Endothelial cell of umbilical vein (primary cell): ENCODE measurements around the gene EMP3. TPM values are rescaled to one million over a fixed set of nuclear protein-coding genes. Genes with fewer than 3 reads are reported as not detected.

Experiments
- BruUV-seq: library from RNA; stranded (reverse); fragments of 400-500 nt; replicated peaks from 2 replicates; lab custom pipeline; 2021; lab: Mats Ljungman, UMichigan
- CTCF ChIA-PET: fragments of 300-600, 350-600 bp; sonication (Branson Sonifier 250); formaldehyde crosslinking; loops from one replicate; lab custom pipeline; 2021; ENCODE audit warnings: antibody characterized with exemption, inconsistent platforms; lab: Charles Lee
- POLR2A ChIA-PET: fragments of 300-600, 350-600 bp; sonication (Branson Sonifier 250); formaldehyde crosslinking; loops from one replicate; lab custom pipeline; 2021; ENCODE audit warnings: antibody characterized with exemption, inconsistent platforms; lab: Charles Lee
- DNase-seq: peaks from one replicate; pipeline ENCODE4 v3.0.0-alpha.2; 2011; ENCODE audit warnings: low read depth, low spot score
- FAIRE-seq: peaks from 2 replicates; lab custom pipeline; 2011; peaks lifted over from hg19 to GRCh38; lab: Jason Lieb, UNC
- H2AFZ ChIP-seq: 2 replicates; pipeline ENCODE4 v1.6.0; 2012; ENCODE audit warnings: low read depth, low read length, control low read depth, inconsistent platforms
- H3K27ac ChIP-seq: 2 replicates; pipeline ENCODE4 v1.5.1; 2011; ENCODE audit warnings: low read depth, mild to moderate bottlenecking, control low read depth, low read length, moderate library complexity; ENCODE audit not compliant: insufficient read depth
- H3K27me3 ChIP-seq, 2 experiments: 2 replicates each; pipeline versions ENCODE4 v1.6.0 to v1.6.1; 2011; ENCODE audit warnings: low read length in 2 of 2, mixed read lengths in 1 of 2; ENCODE audit not compliant: control insufficient read depth in 2 of 2, insufficient read depth in 2 of 2
- H3K36me3 ChIP-seq, 2 experiments: 2 replicates in 1 of 2; 3 replicates in 1 of 2; pipeline ENCODE4 v1.5.1; 2011; ENCODE audit warnings: low read length in 2 of 2, mild to moderate bottlenecking in 1 of 2, moderate library complexity in 1 of 2; ENCODE audit not compliant: control insufficient read depth in 2 of 2, insufficient read depth in 2 of 2; ENCODE audit errors: extremely low read depth in 1 of 2
- H3K4me1 ChIP-seq: 3 replicates; pipeline ENCODE4 v1.5.1; 2011; ENCODE audit warnings: mild to moderate bottlenecking, low read length; ENCODE audit not compliant: control insufficient read depth, insufficient read depth; ENCODE audit errors: extremely low read depth
- H3K4me2 ChIP-seq: 2 replicates; pipeline ENCODE4 v1.6.1; 2011; ENCODE audit warnings: low read length, control low read depth, mixed read lengths; ENCODE audit not compliant: insufficient read depth
- H3K4me3 ChIP-seq, 3 experiments: fragments of 200-600 bp in 1 of 3; sonication (generic), shearing (Covaris generic) in 1 of 3; replicated peaks in 1 of 3; 2 replicates each; pipeline ENCODE4 v1.5.1; 2011 to 2016; ENCODE audit warnings: control low read depth in 3 of 3, low read length in 3 of 3, mild to moderate bottlenecking in 2 of 3, inconsistent platforms in 1 of 3, low read depth in 1 of 3, moderate library complexity in 1 of 3; ENCODE audit not compliant: insufficient read depth in 1 of 3
- H3K79me2 ChIP-seq: 2 replicates; pipeline ENCODE4 v1.6.0; 2012; ENCODE audit warnings: low read length, inconsistent platforms; ENCODE audit not compliant: control insufficient read depth, insufficient read depth
- H3K9ac ChIP-seq: replicated peaks from 2 replicates; pipeline ENCODE3; 2011; ENCODE audit warnings: low read length, control low read depth; ENCODE audit not compliant: insufficient read depth; ENCODE audit errors: extremely low read depth
- H3K9me1 ChIP-seq: replicated peaks from 3 replicates; pipeline ENCODE4 v1.6.0; 2011; ENCODE audit warnings: mild to moderate bottlenecking, low read length; ENCODE audit not compliant: control insufficient read depth, insufficient read depth; ENCODE audit errors: extremely low read depth
- H3K9me3 ChIP-seq: replicated peaks from 2 replicates; pipeline ENCODE4 v1.5.1; 2012; ENCODE audit warnings: low read length, inconsistent platforms; ENCODE audit not compliant: control insufficient read depth, insufficient read depth
- H4K20me1 ChIP-seq: replicated peaks from 2 replicates; pipeline ENCODE3; 2011; ENCODE audit warnings: mild to moderate bottlenecking, low read length; ENCODE audit not compliant: control insufficient read depth, insufficient read depth; ENCODE audit errors: extremely low read depth
- CTCF ChIP-seq, 2 donors: IDR thresholded peaks; 1 replicate in 1 of 2; 2 replicates in 1 of 2; pipeline ENCODE4 v1.5.1; 2011; ENCODE audit warnings: low read length in 2 of 2, mild to moderate bottlenecking in 2 of 2, moderate library complexity in 2 of 2, control low read depth in 1 of 2, inconsistent platforms in 1 of 2, low read depth in 1 of 2; ENCODE audit not compliant: insufficient read depth in 1 of 2; ENCODE audit errors: extremely low read depth in 1 of 2
- EZH2 ChIP-seq: IDR thresholded peaks from 2 replicates; pipeline ENCODE4 v1.6.1; 2012; ENCODE audit warnings: borderline replicate concordance, low read depth, mild to moderate bottlenecking, moderate library complexity, low read length, inconsistent platforms; ENCODE audit not compliant: severe bottlenecking
- FOS ChIP-seq: IDR thresholded peaks from 2 replicates; pipeline ENCODE4 v1.6.1; 2011; ENCODE audit warnings: mild to moderate bottlenecking, low read length, moderate library complexity, borderline replicate concordance; ENCODE audit not compliant: insufficient read depth
- GATA2 ChIP-seq: IDR thresholded peaks from 2 replicates; pipeline ENCODE4 v1.7.0; 2011; ENCODE audit warnings: low read depth, mild to moderate bottlenecking, moderate library complexity, mixed read lengths, low read length; ENCODE audit not compliant: insufficient read length, insufficient read depth
- JUN ChIP-seq: IDR thresholded peaks from 2 replicates; pipeline ENCODE4 v1.6.1; 2011; ENCODE audit warnings: borderline replicate concordance, low read depth; ENCODE audit not compliant: insufficient read length, insufficient read depth
- MAX ChIP-seq: IDR thresholded peaks from 2 replicates; pipeline ENCODE4 v1.6.1; 2011; ENCODE audit not compliant: insufficient read depth, insufficient read length
- MYC ChIP-seq: IDR thresholded peaks from one replicate; pipeline ENCODE4 v1.6.1; 2011; ENCODE audit warnings: mild to moderate bottlenecking, low read depth, low read length
- POLR2A ChIP-seq: IDR thresholded peaks from 2 replicates; pipeline ENCODE4 v1.6.1; 2012; ENCODE audit warnings: low read depth, mild to moderate bottlenecking, control low read depth, low read length
- POLR2AphosphoS5 ChIP-seq: IDR thresholded peaks from 2 replicates; pipeline ENCODE4 v1.6.1; 2012; ENCODE audit warnings: low read depth, mild to moderate bottlenecking, control low read depth, low read length, moderate library complexity; ENCODE audit not compliant: insufficient read depth
- dilution Hi-C: fragments of 300-500 bp; cut with MboI; formaldehyde crosslinking; loops from one replicate; pipeline ENCODE4 v1.15.0; 2019; ENCODE audit warnings: low sequenced_read_pairs; ENCODE audit not compliant: extremely low pct_ligation_motif_present
- intact Hi-C: fragments of 100-400 bp; cut with micrococcal nuclease; formaldehyde crosslinking; loops from one replicate; pipeline ENCODE4 v1.10.0; 2022
- polyA plus RNA-seq, 4 experiments: library from polyadenylated mRNA; depleted of rRNA in 3 of 4; stranded (reverse) in 3 of 4; unstranded in 1 of 4; fragments of >200 nt; gene quantifications; 2 replicates each; pipeline versions ENCODE4 v1.2.1 to v1.2.3, GENCODE V29; 2011 to 2012; ENCODE audit warnings: missing spikeins in 1 of 4
- total RNA-seq: library from RNA; stranded (reverse); gene quantifications from 2 replicates; pipeline ENCODE4 v1.2.3, GENCODE V29; 2021

EMP3 gene
- total and polyA plus RNA-seq, 2 donors (not counting 3 experiments of a cell fraction or from before 2014, with no cell fraction given), result 127 to 406 TPM

- H3K79me2 ChIP-seq, result peaks cover 3% of the 10 kb centered on the region
- H3K4me2 ChIP-seq, result peak overlapping the region; percentile 60
- peak overlapping the region; percentile 64 for H3K9ac ChIP-seq
- H3K27me3 ChIP-seq, result no peaks in the 10 kb centered on the region
- H2AFZ ChIP-seq, result peak overlapping the region; percentile 65
- H3K9me3 ChIP-seq, result no peaks in the 10 kb centered on the region
- ChIA-PET POLR2A (interaction anchor here (0.9 to 1.6 kb wide), 3 partner anchors 11 to 171 kb away, joined by 3 to 5 read pairs (median 4); no protein-coding TSS in a partner anchor), CTCF (interaction anchor here (0.6 to 12.8 kb wide), 12 partner anchors 9 to 267 kb away, joined by 3 to 486 read pairs (median 4); partner anchors contain the start of genes KDELR1, SYNGR4 and TMEM143)
- dilution Hi-C loops (no loop called here), intact Hi-C loops (loop anchor here (2.0 kb wide), 3 partner anchors 44 to 148 kb away; partner anchors contain the start of genes CYTH2, KDELR1 and SYNGR4)
- FAIRE-seq, result no peak
- H3K4me1 ChIP-seq, result peaks cover 27% of the 10 kb centered on the region
- no peaks in the 10 kb centered on the region for H3K9me1 ChIP-seq
- peak overlapping the region; percentile 84 for H3K27ac ChIP-seq
- H3K4me3 ChIP-seq, result peak overlapping the region in 2 of 3 experiments; percentile 18 to 40
- no peaks in the 10 kb centered on the region for H3K36me3 ChIP-seq
- no peaks in the 10 kb centered on the region for H4K20me1 ChIP-seq
- TF ChIP-seq POLR2AphosphoS5 (peak; percentile 3), POLR2A (no peak), FOS (no peak)
- BruUV-seq, result no TSS peak
- peak; percentile 90 for DNase-seq
Measured at GRCh38 chr19:48321372-48321621, 4.1 kb upstream of the EMP3 start.

DNA sequence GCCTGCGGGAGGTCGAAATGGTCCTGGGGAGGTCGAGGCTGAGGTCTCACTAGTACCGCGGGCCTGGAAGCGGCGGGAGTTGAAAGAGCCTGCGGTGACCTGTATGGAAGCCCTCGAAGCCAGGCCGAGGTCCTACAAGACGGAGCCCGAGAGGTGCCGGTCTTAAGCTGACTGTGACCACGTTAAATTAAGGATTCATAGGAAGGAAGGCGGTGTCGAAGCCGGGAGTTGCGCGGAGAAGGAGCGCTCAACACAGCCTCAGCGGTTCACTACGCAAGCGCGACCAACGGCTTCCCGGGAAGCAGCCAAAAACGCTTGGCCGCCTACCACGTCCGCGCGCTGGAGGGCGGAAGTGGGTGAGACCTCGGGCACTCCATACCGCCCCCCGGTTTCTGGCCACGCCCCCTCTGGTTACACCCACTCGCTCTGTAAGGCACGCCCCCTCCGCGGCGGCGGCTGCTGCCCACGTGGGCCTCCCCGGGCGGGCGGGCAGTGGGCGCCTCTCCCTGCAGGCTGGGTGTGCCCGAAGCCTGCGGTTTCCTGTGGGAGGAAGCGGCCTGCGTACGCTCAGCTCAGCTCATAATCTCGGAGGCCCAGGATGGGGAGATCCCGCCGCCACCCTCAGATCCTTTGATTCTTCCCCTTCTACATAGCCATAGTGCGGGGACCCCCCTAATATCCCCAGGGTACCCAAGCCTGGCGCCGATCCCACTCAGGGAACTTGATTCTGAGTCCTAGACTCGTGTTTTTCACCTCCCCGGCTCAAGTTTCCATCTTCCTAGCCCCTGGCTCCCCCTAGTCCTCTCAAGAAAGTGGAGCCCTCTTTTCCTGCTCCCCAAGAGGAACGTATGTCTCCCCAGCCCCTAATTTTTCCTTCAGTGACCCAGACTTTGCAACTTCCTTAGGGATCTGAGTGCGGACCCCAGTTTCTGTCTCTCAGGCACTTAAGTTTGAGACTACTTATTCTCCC is 3.4 kb upstream of the EMP3 start:
- no peaks in the 10 kb centered on the region for H4K20me1 ChIP-seq
- no peaks in the 10 kb centered on the region for H3K27me3 ChIP-seq
- peak overlapping the region; percentile 77 for H3K4me2 ChIP-seq
- no peak for TF ChIP-seq CTCF (IDR thresholded peaks at IDR 0.05; ENCODE audit: extremely low read depth in 1 of 2, insufficient read depth in 1 of 2, low read depth in 1 of 2, low read length in 2 of 2)
- TF ChIP-seq EZH2, result no peak
- TF ChIP-seq POLR2AphosphoS5, result peak; percentile 92
- TF ChIP-seq POLR2A, result peak; percentile 82
- TF ChIP-seq MAX, result peak; percentile 86
- TF ChIP-seq GATA2, result peak; percentile 9
- no peak for TF ChIP-seq MYC
- TF ChIP-seq FOS, result no peak
- TF ChIP-seq JUN, result no peak
- dilution Hi-C loops, result no loop called here
- H3K27ac ChIP-seq, result peak overlapping the region; percentile 97
- no peaks in the 10 kb centered on the region for H3K36me3 ChIP-seq
- H2AFZ ChIP-seq, result peak overlapping the region; percentile 65
- DNase-seq (peak; percentile 98), FAIRE-seq (peak; percentile 98)
- CTCF ChIA-PET, result interaction anchor here (0.5 to 12.8 kb wide), 13 partner anchors 9 to 267 kb away, joined by 3 to 486 read pairs (median 4); partner anchors contain the start of genes KDELR1, SYNGR4 and TMEM143
- no peaks in the 10 kb centered on the region for H3K9me1 ChIP-seq
- no peaks in the 10 kb centered on the region for H3K9me3 ChIP-seq
- TSS peak; percentile 25 for BruUV-seq
- peak overlapping the region in 2 of 3 experiments; percentile 38 to 40 for H3K4me3 ChIP-seq
- POLR2A ChIA-PET, result interaction anchor here (0.6 to 1.6 kb wide), 4 partner anchors 11 to 1048 kb away, joined by 3 to 5 read pairs (median 4); no protein-coding TSS in a partner anchor
- peaks cover 27% of the 10 kb centered on the region for H3K4me1 ChIP-seq
- intact Hi-C loops, result loop anchor here (2.0 kb wide), 3 partner anchors 43 to 147 kb away; partner anchors contain the start of genes CYTH2, KDELR1 and SYNGR4
- H3K9ac ChIP-seq, result peak overlapping the region; percentile 81
- H3K79me2 ChIP-seq, result peaks cover 6% of the 10 kb centered on the region
